HepG2 (cell line): ENCODE measurements around the gene PLPPR3. TPM values are rescaled to one million over a fixed set of nuclear protein-coding genes. Genes with fewer than 3 reads are reported as not detected.

ENCODE experiments used
- ATAC-seq: fragments of 200-7000 bp; cut with Tn5 transposase; 3 replicates; pipeline ENCODE4 v1.9.1; 2020; ENCODE audit warnings: mild to moderate bottlenecking, moderate library complexity
- BruUV-seq: library from RNA; stranded (reverse); fragments of 400-500 nt; replicated peaks from 2 replicates; lab custom pipeline; 2021; lab: Mats Ljungman, UMichigan
- CTCF ChIA-PET: fragments of 300-600 bp; formaldehyde crosslinking; extraction: SDS; loops from one replicate; lab custom pipeline; 2021; ENCODE audit warnings: low total read pairs, inconsistent platforms, low intra/inter-chr PET ratio; lab: Yijun Ruan, JAX
- POLR2A ChIA-PET: fragments of 350-600 bp; sonication (Branson Sonifier 250); formaldehyde crosslinking; loops from one replicate; lab custom pipeline; 2020; ENCODE audit warnings: antibody characterized with exemption, inconsistent platforms; lab: Yijun Ruan, JAX
- DNase-seq: peaks from one replicate; pipeline ENCODE4 v3.0.0-alpha.2; 2015; ENCODE audit warnings: low spot score
- FAIRE-seq: peaks from 3 replicates; lab custom pipeline; 2011; peaks lifted over from hg19 to GRCh38; lab: Jason Lieb, UNC
- H2AFZ ChIP-seq: one replicate; pipeline ENCODE4 v1.6.1; 2011; ENCODE audit warnings: low read length, inconsistent platforms
- H3K27ac ChIP-seq: fragments of 300-600 bp; 3 replicates; pipeline ENCODE4 v1.8.0; 2011; ENCODE audit warnings: mixed run types, mild to moderate bottlenecking, mixed read lengths, low read length, inconsistent platforms; ENCODE audit not compliant: insufficient read depth; ENCODE audit errors: extremely low read length
- H3K27me3 ChIP-seq, 2 experiments: fragments of 200-600 bp in 1 of 2; 2 replicates in 1 of 2; 3 replicates in 1 of 2; pipeline versions ENCODE4 v1.6.0 to v1.8.0; 2011; ENCODE audit warnings: low read length in 2 of 2, mild to moderate bottlenecking in 2 of 2, moderate library complexity in 2 of 2, inconsistent platforms in 1 of 2; ENCODE audit not compliant: insufficient read depth in 2 of 2, control insufficient read depth in 1 of 2
- H3K36me3 ChIP-seq, 2 experiments: fragments of 200-600 bp in 1 of 2; replicated peaks in 1 of 2; 2 replicates in 1 of 2; 3 replicates in 1 of 2; pipeline versions ENCODE4 v1.5.1 to v1.8.0; 2011; ENCODE audit warnings: low read length in 2 of 2, inconsistent platforms in 1 of 2; ENCODE audit not compliant: insufficient read depth in 2 of 2, control insufficient read depth in 1 of 2
- H3K4me1 ChIP-seq: 2 replicates; pipeline ENCODE4 v1.5.1; 2012; ENCODE audit warnings: low read length, inconsistent platforms; ENCODE audit not compliant: insufficient read depth
- H3K4me2 ChIP-seq: 2 replicates; pipeline ENCODE4 v1.6.0; 2011; ENCODE audit warnings: low read depth, low read length, inconsistent platforms
- H3K4me3 ChIP-seq, 3 experiments: fragments of 200-600 bp in 1 of 3; sonication (generic), shearing (Covaris generic) in 1 of 3; replicated peaks in 1 of 3; 2 replicates each; pipeline ENCODE4 v1.5.1; 2011 to 2016; ENCODE audit warnings: low read length in 3 of 3, inconsistent platforms in 2 of 3, low read depth in 2 of 3, mild to moderate bottlenecking in 2 of 3, control low read depth in 1 of 3, mixed read lengths in 1 of 3; ENCODE audit not compliant: insufficient read depth in 1 of 3
- H3K79me2 ChIP-seq: one replicate; pipeline ENCODE4 v1.6.1; 2011; ENCODE audit warnings: low read length, inconsistent platforms; ENCODE audit not compliant: insufficient read depth
- H3K9ac ChIP-seq: 2 replicates; pipeline ENCODE4 v1.6.0; 2011; ENCODE audit warnings: mild to moderate bottlenecking, low read depth, low read length, inconsistent platforms; ENCODE audit not compliant: insufficient read depth
- H3K9me3 ChIP-seq: 2 replicates; pipeline ENCODE4 v1.5.1; 2012; ENCODE audit warnings: mild to moderate bottlenecking, low read length
- H4K20me1 ChIP-seq: 2 replicates; pipeline ENCODE4 v1.6.0; 2011; ENCODE audit warnings: inconsistent platforms, mild to moderate bottlenecking, low read length, moderate library complexity; ENCODE audit not compliant: insufficient read depth
- CEBPB ChIP-seq: IDR thresholded peaks from 2 replicates; pipeline ENCODE4 v1.6.1; 2011; ENCODE audit warnings: low read depth, low read length, improper control_type of control experiment, borderline replicate concordance
- GABPB1 ChIP-seq: IDR thresholded peaks from 2 replicates; pipeline ENCODE4 v1.6.1; 2016; ENCODE audit warnings: mild to moderate bottlenecking, missing genetic modification reagents, moderate library complexity, missing compliant biosample characterization
- GRHL1 ChIP-seq: sonication (generic); formaldehyde crosslinking; conservative IDR thresholded peaks from 2 replicates; pipeline ENCODE4 v1.8.0; 2022; ENCODE audit warnings: missing genetic modification reagents
- KDM2A ChIP-seq: sonication (generic); formaldehyde crosslinking; IDR thresholded peaks from 2 replicates; pipeline ENCODE4 v1.4.0; 2020; ENCODE audit warnings: low read depth, missing genetic modification reagents, borderline replicate concordance
- KDM5B ChIP-seq: sonication (generic); formaldehyde crosslinking; IDR thresholded peaks from 2 replicates; pipeline ENCODE4 v1.4.0; 2020; ENCODE audit warnings: missing genetic modification reagents, mild to moderate bottlenecking, borderline replicate concordance
- ZNF589 ChIP-seq: sonication (generic); formaldehyde crosslinking; conservative IDR thresholded peaks from 2 replicates; pipeline ENCODE4 v1.8.0; 2022; ENCODE audit warnings: mild to moderate bottlenecking, moderate library complexity, missing genetic modification reagents
- ZSCAN20 ChIP-seq: sonication (generic); formaldehyde crosslinking; IDR thresholded peaks from 2 replicates; pipeline ENCODE4 v1.4.0; 2020; ENCODE audit warnings: missing genetic modification reagents, mild to moderate bottlenecking, borderline replicate concordance
- WGBS: methylation state at CpG from one replicate; pipeline ENCODE4 v1.1.6; 2017; ENCODE audit warnings: low lambda C conversion rate; 5-methylcytosine and 5-hydroxymethylcytosine counted together
- in situ Hi-C: cut with HindIII; loops from 2 replicates; pipeline ENCODE4 v1.10.0; 2017; ENCODE audit warnings: low pct_unique_long_range_greater_than_20kb; ENCODE audit not compliant: extremely low pct_ligation_motif_present
- intact Hi-C: fragments of 100-400 bp; cut with micrococcal nuclease; formaldehyde crosslinking; loops from one replicate; pipeline ENCODE4 v1.10.0; 2022; ENCODE audit not compliant: unreplicated experiment
- polyA plus RNA-seq, 8 experiments: library from polyadenylated mRNA; depleted of rRNA in 3 of 8; stranded (reverse) in 7 of 8; unstranded in 1 of 8; fragments of >200 nt; fragmentation: Illumina TruSeq in 4 of 8; extraction: Trizol in 4 of 8; gene quantifications; 2 replicates each; pipeline versions ENCODE4 v1.2.1 to v1.2.3, GENCODE V29; 2011 to 2016; ENCODE audit warnings: low read depth in 4 of 8, missing spikeins in 1 of 8, mixed read lengths in 1 of 8; ENCODE audit not compliant: insufficient read depth in 1 of 8
- total RNA-seq, 5 experiments: library from RNA; depleted of rRNA; stranded (reverse); fragments of >200 nt; fragmentation: Illumina TruSeq; extraction: Trizol; gene quantifications; 2 replicates each; pipeline ENCODE4 v1.2.3, GENCODE V29; 2016; ENCODE audit warnings: low read depth in 1 of 5
- TF ChIP-seq, protein P1 (sequence below): sonication (generic); formaldehyde crosslinking; IDR thresholded peaks from 2 replicates; pipeline ENCODE4 v1.4.0; 2020; ENCODE audit warnings: missing genetic modification reagents
- TF ChIP-seq, protein P2 (sequence below): sonication (generic); formaldehyde crosslinking; IDR thresholded peaks from 2 replicates; pipeline ENCODE4 v1.4.0; 2020; ENCODE audit warnings: missing genetic modification reagents

The PLPPR3 gene
- total and polyA plus RNA-seq, 2 of the 13 experiments (the other 11 are each of a cell fraction or from before 2014, with no cell fraction given), result 0.07 to 0.16 TPM

GRCh38 chr19:835210-835810, 13.6 kb upstream of the PLPPR3 start:
- in situ Hi-C loops, result no loop called here
- no peak overlapping the region for H3K9ac ChIP-seq
- no peaks in the 10 kb centered on the region for H3K79me2 ChIP-seq
- H3K27me3 ChIP-seq, result peaks cover 14 to 55% of the 10 kb centered on the region in 2 experiments
- no peak overlapping the region for H3K4me2 ChIP-seq
- TF ChIP-seq, protein P1, sequence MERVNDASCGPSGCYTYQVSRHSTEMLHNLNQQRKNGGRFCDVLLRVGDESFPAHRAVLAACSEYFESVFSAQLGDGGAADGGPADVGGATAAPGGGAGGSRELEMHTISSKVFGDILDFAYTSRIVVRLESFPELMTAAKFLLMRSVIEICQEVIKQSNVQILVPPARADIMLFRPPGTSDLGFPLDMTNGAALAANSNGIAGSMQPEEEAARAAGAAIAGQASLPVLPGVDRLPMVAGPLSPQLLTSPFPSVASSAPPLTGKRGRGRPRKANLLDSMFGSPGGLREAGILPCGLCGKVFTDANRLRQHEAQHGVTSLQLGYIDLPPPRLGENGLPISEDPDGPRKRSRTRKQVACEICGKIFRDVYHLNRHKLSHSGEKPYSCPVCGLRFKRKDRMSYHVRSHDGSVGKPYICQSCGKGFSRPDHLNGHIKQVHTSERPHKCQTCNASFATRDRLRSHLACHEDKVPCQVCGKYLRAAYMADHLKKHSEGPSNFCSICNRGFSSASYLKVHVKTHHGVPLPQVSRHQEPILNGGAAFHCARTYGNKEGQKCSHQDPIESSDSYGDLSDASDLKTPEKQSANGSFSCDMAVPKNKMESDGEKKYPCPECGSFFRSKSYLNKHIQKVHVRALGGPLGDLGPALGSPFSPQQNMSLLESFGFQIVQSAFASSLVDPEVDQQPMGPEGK (CRISPR knock-in tag), result 0 out of 2 replicates have a peak, but pooled peaks have one; percentile 35
- no peak for TF ChIP-seq ZSCAN20 (CRISPR knock-in tag)
- DNase-seq, result no peak
- no TSS peak for BruUV-seq
- H2AFZ ChIP-seq, result no peak overlapping the region
- FAIRE-seq, result no peak
- H3K36me3 ChIP-seq, result no peaks in the 10 kb centered on the region
- no peaks in the 10 kb centered on the region for H3K9me3 ChIP-seq
- H3K27ac ChIP-seq, result no peak overlapping the region
- ChIA-PET POLR2A (no interaction called here), CTCF (no interaction called here)
- intact Hi-C loops, result no loop called here
- 58% methylated on average over 22 of the region's 36 CpGs for WGBS
- ATAC-seq, result peak; percentile 25; the same call in 2 of the 3 replicates
- H3K4me1 ChIP-seq, result peaks cover 37% of the 10 kb centered on the region
- no peak overlapping the region for H3K4me3 ChIP-seq
- H4K20me1 ChIP-seq, result no peaks in the 10 kb centered on the region

DNA sequence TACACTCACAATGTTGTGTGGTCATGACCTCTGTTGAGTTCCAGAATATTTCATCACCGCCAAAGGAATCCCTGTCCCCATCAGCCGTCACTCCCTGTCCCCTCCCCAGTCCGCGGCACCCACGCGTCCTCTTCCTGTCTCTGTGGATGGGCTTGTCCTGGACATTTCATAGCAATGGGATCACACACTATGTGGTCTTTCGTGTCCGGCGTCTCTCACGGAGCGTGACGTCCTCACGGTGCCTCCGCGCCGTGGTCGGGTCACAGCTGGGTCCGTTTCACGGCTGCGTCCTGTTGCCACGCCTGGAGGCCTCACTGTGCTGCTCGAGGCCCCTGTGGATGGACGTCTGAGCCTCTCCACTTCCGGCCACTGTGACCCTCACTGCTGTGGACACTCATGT, 12.5 kb upstream of the PLPPR3 start:
- no peak for ATAC-seq
- no TSS peak for BruUV-seq
- Histone ChIP-seq H3K4me2 (peak overlapping the region; percentile 18; the same call in 1 of the 2 replicates), H3K9ac (no peak overlapping the region), H3K4me3 (no peak overlapping the region), H3K9me3 (no peaks in the 10 kb centered on the region), H3K4me1 (peaks cover 32% of the 10 kb centered on the region), H3K27ac (no peak overlapping the region), H3K27me3 (peaks cover 17 to 50% of the 10 kb centered on the region in 2 experiments), H3K36me3 (no peaks in the 10 kb centered on the region), H2AFZ (no peak overlapping the region), H4K20me1 (no peaks in the 10 kb centered on the region), H3K79me2 (no peaks in the 10 kb centered on the region)
- no peak for DNase-seq
- ChIA-PET POLR2A (no interaction called here), CTCF (no interaction called here)
- FAIRE-seq, result no peak
- WGBS, result 16% methylated on average over 11 of the region's 24 CpGs
- intact Hi-C loops, result no loop called here
- in situ Hi-C loops, result no loop called here
- no peak for TF ChIP-seq ZNF589 (CRISPR knock-in tag)
- peak; percentile 25; the same call in 1 of the 2 replicates for TF ChIP-seq GABPB1 (CRISPR knock-in tag)
- no peak for TF ChIP-seq GRHL1 (CRISPR knock-in tag)
- no peak for TF ChIP-seq KDM2A (CRISPR knock-in tag)
- TF ChIP-seq CEBPB, result peak; percentile 39; the same call in 1 of the 2 replicates
- TF ChIP-seq KDM5B, result 0 out of 2 replicates have a peak, but pooled peaks have one; percentile 24
- TF ChIP-seq, protein P2, sequence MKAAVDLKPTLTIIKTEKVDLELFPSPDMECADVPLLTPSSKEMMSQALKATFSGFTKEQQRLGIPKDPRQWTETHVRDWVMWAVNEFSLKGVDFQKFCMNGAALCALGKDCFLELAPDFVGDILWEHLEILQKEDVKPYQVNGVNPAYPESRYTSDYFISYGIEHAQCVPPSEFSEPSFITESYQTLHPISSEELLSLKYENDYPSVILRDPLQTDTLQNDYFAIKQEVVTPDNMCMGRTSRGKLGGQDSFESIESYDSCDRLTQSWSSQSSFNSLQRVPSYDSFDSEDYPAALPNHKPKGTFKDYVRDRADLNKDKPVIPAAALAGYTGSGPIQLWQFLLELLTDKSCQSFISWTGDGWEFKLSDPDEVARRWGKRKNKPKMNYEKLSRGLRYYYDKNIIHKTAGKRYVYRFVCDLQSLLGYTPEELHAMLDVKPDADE (CRISPR knock-in tag), result no peak
